NCI-H2196 (cell line): ENCODE results near the gene NIPAL4.
"Not testable (repeated sequence)": the region's sequence is repeated elsewhere in the genome, so short reads cannot be mapped to it uniquely, and the experiment has no call there.

Experiments used
- DNase-seq: peaks from one replicate; lab custom pipeline; 2025; ENCODE audit not compliant: unreplicated experiment; lab: John Stamatoyannopoulos, UW

NIPAL4 gene

GRCh38 chr5:157459715-157460599 lies at the start of gene NIPAL4:
NIPAL4 (plus strand) TSS chr5:157460213; CDS start chr5:157460321, 108 bp downstream.
- no peak for DNase-seq

DNA sequence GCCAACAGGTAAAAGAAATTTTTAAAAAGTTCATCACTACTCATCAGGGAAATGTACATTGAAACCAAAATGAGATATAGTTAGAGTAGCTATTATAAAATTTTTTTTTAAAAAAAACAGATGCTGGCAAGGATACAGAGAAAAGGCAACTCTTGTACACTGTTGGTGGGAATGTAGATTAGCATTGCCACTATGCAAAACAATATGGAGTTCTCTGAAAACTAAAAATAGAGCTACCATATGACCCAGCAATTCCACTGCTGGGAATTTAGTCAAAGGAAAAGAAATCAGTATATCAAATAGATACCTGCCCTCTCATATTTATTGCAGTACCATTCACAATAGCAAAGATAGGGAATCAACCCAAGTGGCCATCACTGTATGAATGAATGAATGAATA lies 44.2 kb upstream of the NIPAL4 start:
- no peak for DNase-seq

DNA sequence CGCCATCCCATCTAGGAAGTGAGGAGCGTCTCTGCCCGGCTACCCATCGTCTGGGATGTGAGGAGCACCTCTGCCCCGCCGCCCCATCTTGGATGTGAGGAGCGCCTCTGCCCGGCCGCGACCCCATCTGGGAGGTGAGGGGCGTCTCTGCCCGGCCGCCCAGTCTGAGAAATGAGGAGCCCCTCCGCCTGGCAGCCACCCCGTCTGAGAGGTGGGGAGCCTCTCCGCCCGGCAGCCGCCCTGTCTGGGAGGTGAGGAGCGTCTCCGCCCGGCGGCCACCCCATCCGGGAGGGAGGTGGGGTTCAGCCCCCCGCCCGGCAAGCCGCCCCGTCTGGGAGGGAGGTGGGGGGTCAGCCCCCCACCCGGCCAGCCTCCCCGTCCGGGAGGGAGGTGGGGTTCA lies 40.5 kb upstream of the NIPAL4 start:
- not testable (repeated sequence) for DNase-seq

DNA sequence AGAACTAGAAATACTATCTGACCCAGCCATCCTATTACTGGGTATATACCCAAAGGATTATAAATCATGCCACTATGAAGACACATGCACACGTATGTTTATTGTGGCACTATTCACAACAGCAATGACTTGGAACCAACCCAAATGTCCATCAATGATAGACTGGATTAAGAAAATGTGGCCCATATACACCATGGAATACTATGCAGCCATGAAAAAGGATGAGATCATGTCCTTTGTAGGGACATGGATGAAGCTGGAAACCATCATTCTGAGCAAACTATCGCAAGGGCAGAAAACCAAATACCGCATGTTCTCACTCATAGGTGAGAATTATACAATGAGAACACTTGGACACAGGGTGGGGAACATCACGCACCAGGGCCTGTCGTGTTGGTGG lies 30.1 kb upstream of the NIPAL4 start:
- DNase-seq: not testable (repeated sequence)

DNA sequence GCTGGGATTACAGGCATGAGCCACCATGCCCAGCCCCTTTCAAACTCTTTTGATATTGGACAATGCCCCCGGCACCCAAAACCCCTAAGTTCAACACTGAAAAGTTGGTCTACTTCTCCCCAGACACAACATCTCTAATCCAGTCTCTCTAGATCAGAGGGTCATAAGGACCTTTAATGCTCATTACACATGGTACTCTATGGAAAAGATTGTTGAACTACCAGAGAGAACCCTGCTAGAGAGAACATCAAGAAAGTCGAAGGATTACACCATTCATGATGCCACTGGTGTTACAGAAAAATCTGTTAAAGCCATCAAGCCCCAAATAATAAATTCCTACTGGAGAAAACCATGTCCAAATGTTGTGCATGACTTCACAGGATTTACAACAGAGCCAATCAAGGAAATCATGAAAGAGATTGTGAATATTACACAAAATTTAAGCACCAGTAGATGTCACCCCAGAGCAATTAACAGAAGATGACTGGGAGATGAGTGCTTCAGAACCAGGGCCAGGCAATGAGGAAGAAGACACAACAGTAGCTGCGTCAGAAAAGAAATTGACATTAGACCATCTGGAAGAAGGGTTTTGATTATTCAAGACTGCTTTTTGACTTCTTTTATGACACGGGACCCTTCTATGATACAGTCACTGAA lies 28.3 kb upstream of the NIPAL4 start:
- peak; percentile 49 for DNase-seq

- no peak for DNase-seq
These were observed 25.9 kb upstream of the NIPAL4 start for GRCh38 chr5:157434096-157434495.

GRCh38 chr5:157443041-157443549 lies 16.9 kb upstream of the NIPAL4 start:
- DNase-seq: no peak

DNA sequence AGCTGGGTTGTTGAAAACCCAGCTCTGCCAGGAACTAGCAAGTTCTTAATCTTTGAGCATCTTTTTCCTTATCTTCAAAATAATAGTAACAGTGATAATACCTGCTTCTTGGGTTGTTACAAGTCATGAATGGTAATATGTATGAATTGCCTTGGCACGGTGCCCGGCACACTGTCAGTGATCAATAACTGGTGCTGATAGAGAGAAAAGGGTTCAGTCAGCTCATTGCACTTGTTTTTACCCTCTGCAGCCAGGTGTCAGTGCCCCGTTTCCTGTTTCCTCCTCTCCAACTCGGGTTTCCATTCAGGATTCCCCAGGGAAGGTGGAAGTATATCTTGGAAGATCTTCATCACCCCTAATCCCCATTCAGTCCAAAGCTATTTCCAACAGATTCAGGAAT lies 15.8 kb upstream of the NIPAL4 start:
- no peak for DNase-seq

DNA sequence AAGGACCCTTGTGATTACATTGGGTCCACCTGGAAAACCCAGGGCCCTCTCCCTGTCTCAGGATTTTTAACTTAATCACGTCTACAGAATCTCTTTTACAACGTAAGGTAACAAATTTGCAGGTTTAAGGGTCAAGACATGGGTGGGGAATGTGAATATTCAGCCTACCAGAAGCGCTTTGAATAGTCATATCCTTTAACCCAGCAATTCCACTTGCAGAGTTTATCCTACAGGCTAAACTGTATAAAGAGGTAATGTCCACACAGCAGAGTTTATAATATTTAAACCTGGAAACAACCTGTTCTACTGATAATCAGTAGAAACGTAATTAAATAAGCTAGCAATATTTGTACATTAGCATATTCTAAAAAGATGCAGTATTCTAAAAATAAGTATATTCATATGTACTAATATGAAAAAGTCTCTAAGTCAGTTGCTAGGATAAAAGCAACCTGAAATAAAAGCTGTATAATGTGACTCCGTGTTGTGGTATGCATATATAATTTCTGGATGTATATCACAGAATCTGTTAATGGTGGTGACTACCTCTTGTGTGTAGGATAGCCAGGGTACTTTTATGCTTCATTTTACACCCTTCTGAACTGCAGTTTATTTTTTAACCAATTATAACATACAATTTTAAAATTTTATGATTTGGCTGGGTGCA lies 14.1 kb upstream of the NIPAL4 start:
- DNase-seq: no peak

GRCh38 chr5:157446412-157446935 lies 13.5 kb upstream of the NIPAL4 start:
- no peak for DNase-seq

GRCh38 chr5:157447201-157447637 lies 12.8 kb upstream of the NIPAL4 start:
- DNase-seq: no peak

DNA sequence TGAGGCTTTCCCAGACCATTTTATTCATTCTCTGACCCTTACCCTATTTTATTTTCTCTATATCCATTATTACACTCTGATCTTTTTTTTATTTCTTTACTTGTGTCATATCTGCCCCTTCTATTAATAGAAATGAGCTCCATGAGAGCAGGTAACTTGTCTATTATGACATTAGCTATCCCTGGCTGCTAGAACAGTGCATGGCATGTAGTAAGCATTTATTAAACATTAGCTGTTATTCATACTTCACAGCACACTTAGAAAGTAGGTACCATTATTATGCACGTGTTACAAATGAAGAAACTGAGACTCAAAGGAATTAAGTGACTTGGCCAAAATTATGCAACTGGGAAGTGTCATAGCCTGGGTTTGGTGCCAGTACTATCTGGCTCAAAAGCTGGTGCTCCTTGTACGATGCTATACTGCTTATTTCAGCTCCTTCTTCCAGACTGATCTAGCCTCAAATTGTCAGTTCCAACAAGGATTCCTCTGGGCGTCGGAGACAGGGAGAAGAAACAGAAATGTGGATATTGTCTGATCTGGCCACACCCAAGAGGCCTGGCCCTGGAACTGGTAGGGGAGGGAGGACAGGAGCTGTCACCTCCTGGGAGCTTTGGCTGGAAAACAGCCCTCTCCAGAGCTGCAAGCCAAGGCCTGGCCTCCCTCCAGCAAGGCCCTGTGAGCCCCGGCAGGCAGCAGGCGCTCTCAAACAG lies 10.8 kb upstream of the NIPAL4 start:
- peak; percentile 23 for DNase-seq

GRCh38 chr5:157450024-157450423 lies 10.0 kb upstream of the NIPAL4 start:
- DNase-seq: no peak

DNA sequence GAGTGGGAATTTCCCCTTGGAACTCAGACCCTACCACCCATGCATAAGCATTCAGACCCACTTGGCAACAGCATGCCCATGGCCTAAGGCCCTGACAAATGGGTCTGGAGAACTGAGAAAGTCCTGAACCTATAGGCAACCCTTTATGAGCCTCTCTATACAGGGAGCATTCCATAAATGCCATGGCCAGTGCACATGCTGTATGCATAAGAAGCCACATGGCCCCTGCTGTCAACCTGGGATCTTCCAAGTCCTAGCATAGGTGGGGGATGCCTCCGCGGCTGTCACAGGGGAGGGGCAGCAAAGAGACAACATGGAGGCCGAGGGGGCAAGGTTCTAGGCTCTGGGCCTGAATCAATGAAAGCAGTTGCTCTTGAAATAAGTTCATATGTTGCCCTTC lies 8.2 kb upstream of the NIPAL4 start:
- DNase-seq: no peak

DNA sequence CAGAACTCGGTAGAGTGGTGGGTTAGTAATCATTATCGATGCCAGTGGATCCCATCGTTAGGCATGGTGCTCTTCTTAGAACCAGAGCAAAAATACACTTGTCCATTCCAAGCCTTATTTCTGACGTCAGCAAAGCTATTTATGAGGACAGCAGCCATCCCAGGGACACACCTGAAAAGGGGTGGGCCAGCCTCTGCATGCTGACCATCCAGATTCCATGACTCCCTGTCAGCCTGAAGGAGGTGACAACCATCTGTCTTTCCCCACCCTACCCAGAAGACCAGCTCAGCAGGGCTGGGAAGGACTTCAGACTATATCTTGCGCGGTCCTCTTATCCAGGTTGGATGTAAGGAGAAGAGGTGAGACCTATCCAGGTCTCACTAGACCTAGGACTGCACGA lies 5.7 kb upstream of the NIPAL4 start:
- no peak for DNase-seq

DNA sequence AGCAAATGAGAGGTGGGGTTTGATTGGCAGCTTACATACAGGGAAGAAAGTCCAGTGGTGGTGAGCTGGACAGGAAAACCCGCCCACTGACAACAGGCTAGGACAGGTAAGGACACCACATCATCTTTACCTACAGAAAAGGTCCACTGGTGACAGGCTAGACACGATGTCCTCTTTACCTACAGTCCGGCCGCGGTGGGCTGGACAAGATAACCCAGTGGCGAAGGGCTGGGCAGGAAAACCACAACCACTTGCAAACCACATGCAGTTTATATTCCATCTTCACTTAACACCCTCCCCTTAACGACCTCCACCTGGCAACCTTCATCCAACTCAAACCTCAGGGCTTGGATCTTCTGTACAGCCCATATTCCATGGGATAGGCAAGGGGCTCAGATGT lies 5.0 kb upstream of the NIPAL4 start:
- DNase-seq: no peak

DNA sequence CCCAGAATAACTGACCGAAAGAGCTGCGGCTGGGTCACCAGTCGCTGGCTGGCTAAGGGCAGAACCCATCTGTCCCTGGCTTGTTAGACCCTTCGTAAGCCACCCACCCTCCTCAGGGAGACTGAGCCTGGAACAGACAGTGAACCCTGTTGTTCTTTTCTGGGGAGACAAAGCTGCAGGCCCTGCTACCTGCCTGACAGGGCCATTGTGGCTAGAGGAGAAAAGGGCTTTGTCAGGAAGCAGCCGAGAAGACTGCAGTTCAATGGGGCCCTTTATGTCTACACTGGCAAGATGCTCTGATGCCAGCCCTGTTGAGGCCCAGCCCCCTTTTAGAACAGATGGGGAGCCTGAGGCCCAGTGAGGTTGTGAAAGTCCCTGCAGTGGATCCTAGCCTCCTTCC lies 3.7 kb upstream of the NIPAL4 start:
- DNase-seq: no peak

DNA sequence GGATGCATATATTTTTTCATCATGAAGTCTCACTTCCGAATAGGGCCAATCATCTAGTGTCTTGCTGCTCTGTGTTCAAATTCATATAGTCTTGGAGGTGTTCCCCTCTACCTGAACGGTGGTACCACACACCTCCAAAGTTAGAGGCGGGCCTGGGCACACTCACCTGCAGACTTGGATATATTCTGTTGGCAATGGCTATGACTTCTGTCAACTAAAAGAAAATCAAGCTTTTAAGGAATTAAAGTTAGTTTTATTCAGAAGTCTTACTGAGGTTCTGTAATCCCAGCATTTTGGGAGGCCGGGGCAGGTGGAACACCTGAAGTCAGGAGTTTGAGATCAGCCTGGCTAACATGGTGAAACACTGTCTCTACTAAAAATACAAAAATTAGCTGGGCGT lies 2.6 kb upstream of the NIPAL4 start:
- no peak for DNase-seq

DNA sequence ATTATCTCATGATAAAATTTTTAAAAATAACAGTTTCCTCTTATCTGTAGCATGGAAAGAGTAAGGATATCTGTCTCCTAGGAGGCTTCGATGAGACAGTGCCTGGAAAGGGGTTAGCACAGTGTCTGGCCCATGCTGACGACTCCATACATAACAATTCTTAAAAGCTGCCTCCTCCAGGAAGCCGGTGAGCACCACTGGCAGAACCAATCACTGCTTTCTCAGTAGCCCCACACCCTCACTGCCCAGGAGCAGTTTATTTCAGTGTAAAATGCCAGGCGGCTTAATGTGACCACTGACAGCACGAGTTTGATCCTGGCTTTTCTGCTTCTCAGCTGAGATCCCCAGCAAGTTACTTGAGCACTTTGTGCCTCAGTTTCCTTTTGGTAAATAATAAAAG lies 1.2 kb upstream of the NIPAL4 start:
- DNase-seq: no peak

DNA sequence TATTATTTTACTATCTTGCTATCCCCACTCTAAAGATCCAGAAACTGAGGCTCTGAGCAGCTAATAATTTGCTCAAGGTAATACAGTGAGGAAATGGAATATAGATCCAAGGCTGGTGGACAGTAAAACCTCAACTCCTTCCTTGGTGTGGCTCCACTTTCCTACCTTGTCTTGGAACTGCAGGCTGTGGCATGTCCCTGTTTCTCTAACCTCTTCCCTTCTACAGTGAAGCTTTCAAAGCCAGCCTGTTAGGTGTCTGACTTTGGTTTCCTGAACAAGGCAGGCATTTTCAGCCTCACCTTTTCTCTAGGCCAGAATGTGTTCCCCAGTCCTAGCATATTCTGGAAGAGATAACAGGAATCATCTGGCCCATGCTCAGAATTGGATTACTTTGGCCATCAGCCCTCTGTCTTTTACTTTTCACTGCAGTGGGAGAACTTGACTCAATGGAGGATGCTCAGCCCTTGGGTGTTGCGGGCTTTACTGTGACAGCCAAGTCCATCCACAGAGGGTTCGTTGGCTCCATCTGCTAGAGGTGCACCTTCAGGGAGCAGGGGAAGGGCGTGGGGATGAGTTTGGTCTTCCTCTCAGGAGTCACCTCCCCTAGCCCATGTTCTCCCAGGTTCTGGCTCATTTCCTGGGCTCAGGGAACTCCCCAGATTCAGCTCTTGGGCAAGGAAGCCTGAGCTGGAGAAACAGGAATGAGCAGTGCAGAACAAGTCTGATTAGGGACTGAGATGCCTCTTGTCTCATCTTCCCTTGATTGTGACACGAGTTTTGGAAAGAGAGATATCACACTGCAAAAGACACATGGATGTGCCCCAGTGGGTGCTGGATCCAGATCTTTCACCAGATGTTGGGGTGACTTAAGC lies 1.1 kb downstream of the NIPAL4 start:
- DNase-seq: no peak
